OCI-LY1 (cell line): ENCODE data around the gene BAIAP3.

Experiments used
- CTCF ChIP-seq: fragments of 200-600 bp; sonication (generic), shearing (Covaris generic); IDR thresholded peaks from 2 replicates; pipeline ENCODE4 v1.5.1; 2017; ENCODE audit warnings: mild to moderate bottlenecking, antibody characterized with exemption, low read length, moderate library complexity, mixed read lengths
- EZH2 ChIP-seq: fragments of 200-600 bp; sonication (generic), shearing (Covaris generic); IDR thresholded peaks from 2 replicates; pipeline ENCODE4 v1.8.0; 2017; ENCODE audit warnings: borderline replicate concordance, mixed run types, mild to moderate bottlenecking, antibody characterized with exemption, low read length, moderate library complexity, mixed read lengths

GRCh38 chr16:1397779-1398178, 64.3 kb downstream of the BAIAP3 start:
- no peak for TF ChIP-seq CTCF
- TF ChIP-seq EZH2: no peak
